Ovary (tissue), 3 donors: Measurements from ENCODE around the gene CNTNAP4.

Experiments
- EP300 ChIP-seq: sonication (generic); formaldehyde crosslinking; IDR thresholded peaks from one replicate; pipeline ENCODE4 v1.6.1; 2017; ENCODE audit warnings: antibody characterized with exemption
- POLR2A ChIP-seq: fragments of 450-650 bp; IDR thresholded peaks from one replicate; pipeline ENCODE4 v1.6.1; 2017; ENCODE audit warnings: antibody characterized with exemption, mild to moderate bottlenecking, moderate library complexity
- TF ChIP-seq, protein P1 (sequence below), 3 donors: fragments of 450-650 bp in 2 of 3; fragments of 200-600 bp in 1 of 3; IDR thresholded peaks; one replicate each; pipeline versions ENCODE4 v1.5.1 to v1.8.0; 2016 to 2022; ENCODE audit warnings: antibody characterized with exemption in 3 of 3, mild to moderate bottlenecking in 1 of 3
- donor health status: DM: no; HTN: no; CAD: no.

DNA sequence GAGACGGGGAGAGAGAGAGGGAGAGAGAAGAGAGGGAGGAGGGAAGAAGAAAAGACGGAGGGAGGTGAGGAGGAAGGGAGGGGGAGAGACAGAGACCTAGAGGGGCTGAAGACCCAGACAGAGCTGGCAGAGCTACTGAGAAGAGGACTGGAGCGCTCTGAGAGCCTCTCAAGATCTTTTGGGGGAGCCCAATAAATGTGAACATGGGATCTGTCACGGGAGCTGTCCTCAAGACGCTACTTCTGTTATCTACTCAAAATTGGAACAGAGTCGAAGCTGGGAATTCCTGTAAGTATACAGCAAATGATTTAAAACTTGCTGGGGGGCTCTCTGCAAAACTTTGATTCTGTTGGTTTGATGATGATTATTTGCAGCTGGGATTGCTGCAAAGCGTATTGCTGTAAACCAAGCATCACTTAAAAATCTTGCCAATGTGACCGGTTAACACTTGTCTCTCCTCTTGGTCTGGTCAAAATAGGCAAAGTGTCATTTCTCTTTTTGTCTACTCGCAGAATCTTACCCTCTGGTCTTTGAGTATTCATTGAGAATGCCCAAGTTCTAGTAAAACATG, 344 bp downstream of the CNTNAP4 start:
- TF ChIP-seq POLR2A (no peak), EP300 (no peak)
- TF ChIP-seq, protein P1, sequence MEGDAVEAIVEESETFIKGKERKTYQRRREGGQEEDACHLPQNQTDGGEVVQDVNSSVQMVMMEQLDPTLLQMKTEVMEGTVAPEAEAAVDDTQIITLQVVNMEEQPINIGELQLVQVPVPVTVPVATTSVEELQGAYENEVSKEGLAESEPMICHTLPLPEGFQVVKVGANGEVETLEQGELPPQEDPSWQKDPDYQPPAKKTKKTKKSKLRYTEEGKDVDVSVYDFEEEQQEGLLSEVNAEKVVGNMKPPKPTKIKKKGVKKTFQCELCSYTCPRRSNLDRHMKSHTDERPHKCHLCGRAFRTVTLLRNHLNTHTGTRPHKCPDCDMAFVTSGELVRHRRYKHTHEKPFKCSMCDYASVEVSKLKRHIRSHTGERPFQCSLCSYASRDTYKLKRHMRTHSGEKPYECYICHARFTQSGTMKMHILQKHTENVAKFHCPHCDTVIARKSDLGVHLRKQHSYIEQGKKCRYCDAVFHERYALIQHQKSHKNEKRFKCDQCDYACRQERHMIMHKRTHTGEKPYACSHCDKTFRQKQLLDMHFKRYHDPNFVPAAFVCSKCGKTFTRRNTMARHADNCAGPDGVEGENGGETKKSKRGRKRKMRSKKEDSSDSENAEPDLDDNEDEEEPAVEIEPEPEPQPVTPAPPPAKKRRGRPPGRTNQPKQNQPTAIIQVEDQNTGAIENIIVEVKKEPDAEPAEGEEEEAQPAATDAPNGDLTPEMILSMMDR (IDR thresholded peaks at IDR 0.05), result no peak
